ENCODE measurements around the gene CTNNBL1.
A peak's percentile ranks its signal among the peaks of the same experiment; 100 is the strongest.
"Not testable (repeated sequence)": the region's sequence is repeated elsewhere in the genome, so short reads cannot be mapped to it uniquely, and the experiment has no call there.

CTNNBL1 gene

GRCh38 chr20:37680420-37680819, 13.4 kb upstream of the CTNNBL1 start:
- DNase-seq: no peak

DNA sequence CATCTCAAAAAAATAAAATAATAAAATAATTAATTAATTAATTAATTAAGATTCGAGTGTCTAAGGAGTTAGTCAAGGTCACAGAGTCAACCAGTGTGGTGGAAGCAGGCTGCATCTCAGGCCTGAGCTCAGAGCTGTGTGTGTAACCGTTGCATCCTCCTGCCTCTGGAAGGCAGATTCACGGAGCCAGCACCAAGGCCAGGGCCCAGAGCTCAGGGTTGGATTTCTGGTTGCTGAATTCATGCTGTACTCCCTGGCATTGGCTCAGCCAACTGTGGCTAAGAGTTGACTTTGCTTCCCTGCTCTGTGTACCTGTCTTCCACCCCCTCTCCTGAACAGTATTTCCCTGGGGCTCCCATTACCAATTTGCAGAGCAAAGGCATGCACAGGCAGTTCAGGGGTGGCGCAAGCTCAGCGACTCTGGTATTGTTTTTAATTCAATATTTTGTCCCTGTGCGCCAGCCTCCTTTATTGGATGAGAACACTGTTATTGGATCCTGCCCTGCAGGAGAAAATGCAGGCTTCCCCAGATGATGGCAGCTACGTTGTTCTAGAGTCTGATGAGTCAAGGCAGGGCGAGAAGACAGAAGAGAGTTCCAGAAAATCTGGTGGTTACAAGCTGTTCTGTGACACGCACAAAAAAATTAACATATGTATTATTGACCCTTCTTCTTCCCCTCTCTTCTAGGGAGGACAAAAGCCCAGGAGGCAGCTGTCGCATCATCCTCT, 12.3 kb upstream of the CTNNBL1 start:
- no peak for DNase-seq

GRCh38 chr20:37683146-37683545, 10.7 kb upstream of the CTNNBL1 start:
- DNase-seq: not testable (repeated sequence)

DNA sequence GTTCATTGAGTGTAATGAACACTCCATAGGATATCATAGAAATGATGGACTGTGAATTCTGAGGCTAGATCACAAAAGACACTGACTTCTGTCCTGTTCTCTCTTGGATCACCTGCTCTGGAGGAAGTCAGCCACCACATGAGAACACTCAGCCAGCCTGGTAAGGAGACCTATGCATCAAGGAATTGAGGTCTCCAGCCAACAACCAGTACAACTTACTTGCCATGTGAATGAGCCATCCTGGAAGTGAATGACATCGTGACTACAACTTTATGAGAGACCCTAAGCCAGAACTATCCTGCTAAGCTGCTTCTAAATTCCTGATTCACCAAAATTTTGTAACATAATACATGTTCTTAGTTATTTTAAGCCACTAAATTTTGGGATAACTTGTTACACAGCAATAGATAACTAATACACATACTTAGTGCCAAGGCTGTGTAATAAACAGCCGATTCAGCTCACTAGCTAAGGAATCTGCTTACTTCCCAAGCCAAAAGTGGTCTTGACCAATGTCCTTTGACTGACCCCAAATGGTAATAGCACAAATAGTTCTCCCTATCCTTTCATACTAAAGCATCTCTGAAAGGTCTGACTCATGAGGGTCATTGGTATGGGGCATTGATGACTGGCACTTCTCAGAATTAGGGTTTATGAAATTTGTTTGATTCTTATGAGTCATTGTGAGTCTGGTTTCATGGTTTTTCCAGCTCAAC, 6.9 kb upstream of the CTNNBL1 start:
- DNase-seq: no peak

GRCh38 chr20:37687478-37687805, 6.4 kb upstream of the CTNNBL1 start:
- DNase-seq: no peak

DNA sequence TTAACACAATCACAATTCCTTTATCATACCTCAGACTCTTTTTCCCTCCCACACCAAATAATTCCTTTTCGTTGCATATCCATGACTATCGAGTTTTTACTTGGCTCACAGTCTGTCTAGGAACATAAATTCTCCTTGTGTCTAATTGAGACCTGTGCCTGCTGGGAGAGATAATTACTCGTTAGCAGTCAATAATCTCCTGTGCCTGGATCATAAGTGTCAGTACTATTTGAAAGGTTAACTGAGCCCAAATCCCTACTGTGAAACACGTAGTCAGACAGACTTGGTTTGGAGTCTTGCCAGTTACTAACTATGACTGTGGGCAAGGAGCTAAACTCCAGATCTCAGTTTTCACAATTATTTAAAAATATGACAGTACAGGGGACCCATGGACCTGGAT, 5.7 kb upstream of the CTNNBL1 start:
- DNase-seq: no peak

DNA sequence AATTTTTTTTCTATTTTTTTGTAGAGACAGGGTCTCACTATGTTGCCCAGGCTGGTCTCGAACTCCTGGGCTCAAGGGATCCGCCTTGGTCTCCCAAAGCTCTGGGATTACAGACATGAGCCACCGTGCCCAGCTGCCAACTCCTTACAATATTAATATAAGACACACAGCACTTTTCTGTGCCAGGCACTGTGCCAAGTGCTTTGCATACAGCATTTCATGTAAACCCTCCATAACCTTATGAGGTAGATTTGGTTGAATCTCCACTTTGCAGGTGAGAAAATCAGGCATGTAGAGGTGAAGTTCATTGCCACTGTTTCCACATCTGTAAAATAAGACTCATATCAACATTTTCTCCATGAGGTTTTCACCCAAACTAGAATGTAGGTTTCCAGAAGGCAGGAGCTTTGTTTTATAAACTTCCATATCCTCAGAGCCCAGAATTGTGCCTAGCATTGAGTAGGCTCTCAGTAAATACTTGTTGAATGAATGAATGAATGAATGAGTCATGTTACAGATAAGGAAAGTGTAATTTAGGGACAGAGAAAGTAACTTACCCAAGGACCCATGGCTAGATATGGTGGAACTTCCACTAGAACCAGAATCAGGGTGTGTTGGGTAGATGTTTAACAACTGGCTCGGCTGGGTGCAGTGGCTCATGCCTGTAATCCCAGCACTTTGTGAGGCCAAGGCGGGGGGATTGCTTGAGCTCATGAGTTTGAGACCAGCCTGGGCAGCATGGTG, 3.0 kb upstream of the CTNNBL1 start:
- no peak for DNase-seq

GRCh38 chr20:37692459-37693166, 1.2 kb upstream of the CTNNBL1 start:
- DNase-seq: no peak

DNA sequence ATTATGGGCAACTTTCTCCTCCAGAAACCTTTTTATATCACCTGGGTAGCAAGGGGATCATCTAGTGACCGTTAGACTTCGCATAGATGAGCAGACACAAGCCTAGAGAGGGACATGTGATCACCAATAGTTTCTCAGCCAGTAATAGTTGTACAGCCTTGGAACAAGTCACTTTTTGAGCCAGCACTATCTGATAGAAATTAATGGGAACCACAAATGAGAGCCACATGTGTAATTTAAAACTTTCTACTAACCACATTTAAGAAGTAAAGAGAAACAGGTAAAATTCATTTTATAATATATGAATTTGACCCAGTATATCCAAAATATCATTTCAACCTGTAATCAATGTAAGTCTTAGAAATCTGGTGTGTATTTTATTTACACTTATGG, 592 bp upstream of the CTNNBL1 start:
- DNase-seq: no peak

GRCh38 chr20:37695684-37696342, 2.0 kb downstream of the CTNNBL1 start:
- DNase-seq: no peak

GRCh38 chr20:37697314-37697713, 3.5 kb downstream of the CTNNBL1 start:
- DNase-seq: peak; percentile 7

DNA sequence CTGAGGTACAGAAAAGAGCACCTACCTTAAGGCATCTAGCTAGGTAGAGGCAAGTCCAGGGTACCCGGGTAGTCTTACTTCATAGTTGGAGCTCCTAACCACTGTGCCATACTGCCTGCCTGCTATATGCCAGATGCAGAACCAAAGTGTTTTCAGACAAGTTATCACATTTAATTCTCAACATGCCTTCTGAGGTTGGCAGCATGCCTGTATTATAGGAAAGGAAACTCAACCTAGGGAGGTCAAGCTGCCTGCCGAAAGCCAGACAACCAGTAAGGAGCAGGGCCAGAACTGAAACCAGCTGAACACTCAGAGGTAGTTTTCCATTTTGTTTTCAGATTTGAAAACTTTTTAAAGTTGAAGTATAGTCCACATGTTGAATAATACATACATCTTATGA, 5.4 kb downstream of the CTNNBL1 start:
- no peak for DNase-seq

- DNase-seq: no peak
Measured at GRCh38 chr20:37700301-37700700, 6.5 kb downstream of the CTNNBL1 start.

- DNase-seq: not testable (repeated sequence)
Measured at GRCh38 chr20:37701676-37702075, 7.8 kb downstream of the CTNNBL1 start.

DNA sequence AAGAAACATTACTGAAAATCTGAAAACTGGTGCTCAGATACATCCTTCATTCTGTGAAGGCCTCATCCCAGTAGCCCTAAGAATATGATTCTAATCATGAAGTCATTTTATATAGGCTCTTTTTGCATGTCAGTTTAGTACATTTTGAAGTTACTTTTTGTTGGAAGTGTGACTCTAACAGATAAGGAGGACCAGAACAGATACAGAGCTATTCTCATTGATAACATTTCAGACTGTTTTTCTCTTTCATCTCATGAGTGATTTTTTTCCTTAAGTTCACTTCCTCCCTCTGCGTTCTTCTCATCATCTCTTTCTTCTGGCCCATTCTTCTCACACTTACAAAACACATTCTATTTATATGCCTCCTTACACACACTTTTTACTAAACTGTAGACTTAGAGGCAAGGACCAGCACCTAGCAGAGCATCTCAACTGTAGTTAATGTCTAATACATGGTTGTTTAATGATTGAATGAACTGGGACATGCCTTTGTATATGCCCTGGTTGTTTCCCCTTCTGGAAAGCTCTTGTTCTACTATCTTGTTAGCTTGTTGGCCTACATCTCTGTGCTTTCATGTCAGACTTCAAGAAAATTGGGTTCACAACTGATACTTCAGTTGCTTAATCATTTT, 8.7 kb downstream of the CTNNBL1 start:
- no peak for DNase-seq

DNA sequence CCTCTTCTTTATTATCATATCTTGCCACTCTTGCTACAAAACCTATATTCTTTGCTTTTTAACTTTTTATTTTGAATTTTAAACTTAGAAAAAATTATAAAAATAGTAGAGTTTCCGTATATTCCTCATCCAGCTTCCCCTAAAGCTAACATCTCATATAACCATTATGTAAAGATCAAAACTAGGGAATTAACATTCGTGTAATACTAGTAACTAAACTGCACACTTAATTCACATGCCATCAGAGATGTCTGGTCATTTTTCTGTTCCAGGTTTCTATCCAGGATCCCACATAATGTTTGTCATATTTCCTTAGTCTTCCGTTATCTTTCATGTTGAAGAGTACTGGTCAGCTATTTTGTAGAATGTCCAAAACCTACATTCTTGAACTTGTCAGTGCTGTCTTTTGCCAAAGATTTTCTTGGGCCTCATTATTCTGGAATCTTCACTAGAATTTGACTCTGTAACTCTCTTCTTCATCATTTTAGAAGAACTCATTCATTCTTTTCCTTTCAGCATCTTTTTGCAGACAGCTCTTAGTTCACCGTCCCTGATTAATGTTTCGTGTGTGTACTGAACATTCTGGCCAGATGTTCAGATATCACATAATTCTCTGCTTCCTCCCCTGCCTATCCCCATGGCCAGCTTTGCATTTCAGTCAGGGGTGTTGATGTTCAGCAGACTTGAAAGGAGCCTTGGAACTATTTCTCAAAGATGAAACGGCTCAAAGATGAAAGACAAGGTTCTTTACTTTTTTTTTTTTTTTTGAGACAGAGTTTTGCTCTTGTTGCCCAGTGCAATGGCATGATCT, 9.4 kb downstream of the CTNNBL1 start:
- no peak for DNase-seq

GRCh38 chr20:37704955-37705354, 11.1 kb downstream of the CTNNBL1 start:
- DNase-seq: no peak

GRCh38 chr20:37706298-37706697, 12.5 kb downstream of the CTNNBL1 start:
- no peak for DNase-seq

- DNase-seq: no peak
Measured at GRCh38 chr20:37711001-37711400, 17.2 kb downstream of the CTNNBL1 start.

GRCh38 chr20:37711994-37712964, 18.4 kb downstream of the CTNNBL1 start:
- DNase-seq: no peak
